Trophoblast cell (in vitro differentiated cells and primary cell): ENCODE data around the gene FANCL.
"Not testable (repeated sequence)": the region's sequence is repeated elsewhere in the genome, so short reads cannot be mapped to it uniquely, and the experiment has no call there.

Experiments
- DNase-seq, 2 donors: peaks; one replicate each; pipeline ENCODE4 v3.0.0-alpha.2; 2016
- H2AFZ ChIP-seq: 2 replicates; pipeline ENCODE4 v1.6.1; 2013; ENCODE audit warnings: low read length, moderate library complexity, mild to moderate bottlenecking; ENCODE audit not compliant: insufficient read depth, poor library complexity
- H2AK5ac ChIP-seq: 2 replicates; pipeline ENCODE4 v1.6.1; 2013; ENCODE audit warnings: mild to moderate bottlenecking, low read length
- H2BK120ac ChIP-seq: 2 replicates; pipeline ENCODE4 v1.6.1; 2013; ENCODE audit warnings: low read length, mild to moderate bottlenecking, moderate library complexity; ENCODE audit not compliant: insufficient read depth, poor library complexity
- H2BK12ac ChIP-seq: 2 replicates; pipeline ENCODE4 v1.6.1; 2013; ENCODE audit warnings: mild to moderate bottlenecking, low read length, moderate library complexity
- H2BK5ac ChIP-seq: 2 replicates; pipeline ENCODE4 v1.6.1; 2013; ENCODE audit warnings: low read length, low read depth, moderate library complexity, mild to moderate bottlenecking; ENCODE audit not compliant: poor library complexity
- H3K14ac ChIP-seq: 2 replicates; pipeline ENCODE4 v1.6.1; 2013; ENCODE audit warnings: mild to moderate bottlenecking, low read length
- H3K18ac ChIP-seq: 2 replicates; pipeline ENCODE4 v1.6.1; 2013; ENCODE audit warnings: mild to moderate bottlenecking, low read length
- H3K23ac ChIP-seq: 2 replicates; pipeline ENCODE4 v1.6.1; 2013; ENCODE audit warnings: low read length
- H3K27ac ChIP-seq: 2 replicates; pipeline ENCODE4 v1.5.1; 2013; ENCODE audit warnings: low read depth, mild to moderate bottlenecking, inconsistent platforms, low read length, moderate library complexity
- H3K27me3 ChIP-seq: 2 replicates; pipeline ENCODE4 v1.6.1; 2013; ENCODE audit warnings: inconsistent platforms, mild to moderate bottlenecking, low read length, moderate library complexity; ENCODE audit not compliant: insufficient read depth
- H3K36me3 ChIP-seq, 2 experiments: 1 replicate in 1 of 2; 2 replicates in 1 of 2; pipeline ENCODE4 v1.6.1; 2013; ENCODE audit warnings: low read length in 2 of 2, mild to moderate bottlenecking in 2 of 2, moderate library complexity in 1 of 2; ENCODE audit not compliant: insufficient read depth in 2 of 2, control insufficient read depth in 1 of 2
- H3K4ac ChIP-seq: 2 replicates; pipeline ENCODE4 v1.6.1; 2013; ENCODE audit warnings: low read depth, mild to moderate bottlenecking, low read length, moderate library complexity
- H3K4me1 ChIP-seq, 2 experiments: 1 replicate in 1 of 2; 2 replicates in 1 of 2; pipeline ENCODE4 v1.6.1; 2013; ENCODE audit warnings: low read length in 2 of 2, mild to moderate bottlenecking in 2 of 2, moderate library complexity in 1 of 2; ENCODE audit not compliant: insufficient read depth in 2 of 2, control insufficient read depth in 1 of 2
- H3K4me2 ChIP-seq: 2 replicates; pipeline ENCODE4 v1.6.1; 2013; ENCODE audit warnings: inconsistent platforms, mild to moderate bottlenecking, low read length, moderate library complexity
- H3K4me3 ChIP-seq: 2 replicates; pipeline ENCODE4 v1.5.1; 2013; ENCODE audit warnings: mild to moderate bottlenecking, low read depth, low read length, inconsistent platforms
- H3K79me1 ChIP-seq: one replicate; pipeline ENCODE4 v1.6.1; 2013; ENCODE audit warnings: low read length
- H3K79me2 ChIP-seq: 2 replicates; pipeline ENCODE4 v1.6.1; 2013; ENCODE audit warnings: low read length, mild to moderate bottlenecking; ENCODE audit not compliant: control insufficient read depth, insufficient read depth, poor library complexity
- H3K9ac ChIP-seq: 2 replicates; pipeline ENCODE4 v1.6.1; 2013; ENCODE audit warnings: mild to moderate bottlenecking, low read length
- H3K9me3 ChIP-seq: 2 replicates; pipeline ENCODE4 v1.6.1; 2013; ENCODE audit warnings: low read depth, mild to moderate bottlenecking, control low read depth, inconsistent platforms, low read length; ENCODE audit not compliant: insufficient read depth
- H4K12ac ChIP-seq: 2 replicates; pipeline ENCODE4 v1.6.1; 2013; ENCODE audit warnings: low read depth, mild to moderate bottlenecking, low read length, moderate library complexity
- H4K8ac ChIP-seq: 2 replicates; pipeline ENCODE4 v1.6.1; 2013; ENCODE audit warnings: low read depth, mild to moderate bottlenecking, low read length, moderate library complexity
- H4K91ac ChIP-seq: one replicate; pipeline ENCODE4 v1.6.1; 2013; ENCODE audit warnings: low read depth, mild to moderate bottlenecking, low read length, moderate library complexity
- WGBS: extraction: QIAGEN DNeasy Blood & Tissue Kit; methylation state at CpG from one replicate; pipeline ENCODE4 v1.1.7; 2013; ENCODE audit warnings: missing lambda C conversion rate; ENCODE audit not compliant: insufficient read length, insufficient coverage; ENCODE audit errors: extremely low coverage; 5-methylcytosine and 5-hydroxymethylcytosine counted together

FANCL gene

DNA sequence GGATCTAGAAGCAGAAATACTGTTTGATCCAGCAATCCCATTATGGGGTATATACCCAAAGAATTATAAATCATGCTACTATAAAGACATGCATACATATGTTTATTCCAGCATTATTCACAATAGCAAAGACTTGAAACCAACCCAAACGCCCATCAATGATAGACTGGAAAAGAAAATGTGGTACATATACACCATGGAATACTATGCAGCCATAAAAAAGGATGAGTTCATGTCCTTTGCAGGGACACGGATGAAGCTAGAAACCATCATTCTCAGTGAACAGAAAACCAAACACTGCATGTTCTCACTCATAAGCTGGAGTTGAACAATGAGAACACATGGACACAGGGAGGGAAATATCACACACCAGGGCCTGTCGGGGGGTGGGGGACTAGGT lies 61.0 kb downstream of the FANCL start:
- H2BK120ac ChIP-seq, H2AK5ac ChIP-seq, H4K8ac ChIP-seq, H2AFZ ChIP-seq, H4K91ac ChIP-seq, H3K4ac ChIP-seq, H3K36me3 ChIP-seq, H3K79me2 ChIP-seq, H2BK12ac ChIP-seq, H4K12ac ChIP-seq, H3K79me1 ChIP-seq, H3K4me1 ChIP-seq, H3K14ac ChIP-seq, H3K18ac ChIP-seq, H3K4me3 ChIP-seq, H2BK5ac ChIP-seq, H3K27ac ChIP-seq, H3K9me3 ChIP-seq, H3K27me3 ChIP-seq, DNase-seq, H3K23ac ChIP-seq, H3K9ac ChIP-seq, H3K4me2 ChIP-seq: not testable (repeated sequence)
- WGBS, result no CpG with 5 or more reads among the region's 3 CpGs

DNA sequence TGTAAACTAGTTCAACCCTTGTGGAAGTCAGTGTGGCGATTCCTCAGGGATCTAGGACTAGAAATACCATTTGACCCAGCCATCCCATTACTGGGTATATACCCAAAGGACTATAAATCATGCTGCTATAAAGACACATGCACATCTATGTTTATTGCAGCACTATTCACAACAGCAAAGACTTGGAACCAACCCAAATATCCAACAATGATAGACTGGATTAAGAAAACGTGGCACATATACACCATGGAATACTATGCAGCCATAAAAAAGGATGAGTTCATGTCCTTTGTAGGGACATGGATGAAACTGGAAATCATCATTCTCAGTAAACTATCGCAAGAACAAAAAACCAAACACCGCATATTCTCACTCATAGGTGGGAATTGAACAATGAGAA lies 63.9 kb downstream of the FANCL start:
- H2BK12ac ChIP-seq, H3K14ac ChIP-seq, H3K4me1 ChIP-seq, H2AFZ ChIP-seq, H3K27me3 ChIP-seq, H2AK5ac ChIP-seq, H3K4ac ChIP-seq, H3K18ac ChIP-seq, H2BK5ac ChIP-seq, H4K8ac ChIP-seq, H3K79me1 ChIP-seq, H3K9ac ChIP-seq, H3K79me2 ChIP-seq, H3K27ac ChIP-seq, DNase-seq, H3K23ac ChIP-seq, H3K9me3 ChIP-seq, H4K12ac ChIP-seq, H3K4me2 ChIP-seq, H3K4me3 ChIP-seq, H4K91ac ChIP-seq, H3K36me3 ChIP-seq, H2BK120ac ChIP-seq: not testable (repeated sequence)
- WGBS, result no CpG with 5 or more reads among the region's 4 CpGs

DNA sequence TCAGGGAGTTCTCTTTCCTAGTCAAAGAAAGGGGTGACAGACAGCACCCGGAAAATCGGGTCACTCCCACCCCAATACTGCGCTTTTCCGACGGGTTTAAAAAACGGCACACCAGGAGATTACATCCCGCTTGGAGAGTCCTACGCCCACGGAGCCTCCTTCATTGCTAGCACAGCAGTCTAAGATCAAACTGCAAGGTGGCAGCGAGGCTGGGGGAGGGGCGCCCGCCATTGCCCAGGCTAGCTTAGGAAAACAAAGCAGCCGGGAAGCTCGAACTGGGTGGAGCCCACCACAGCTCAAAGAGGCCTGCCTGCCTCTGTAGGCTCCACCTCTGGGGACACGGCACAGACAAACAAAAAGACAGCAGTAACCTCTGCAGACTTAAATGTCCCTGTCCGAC lies 69.3 kb downstream of the FANCL start:
- H4K8ac ChIP-seq, result not testable (repeated sequence)

DNA sequence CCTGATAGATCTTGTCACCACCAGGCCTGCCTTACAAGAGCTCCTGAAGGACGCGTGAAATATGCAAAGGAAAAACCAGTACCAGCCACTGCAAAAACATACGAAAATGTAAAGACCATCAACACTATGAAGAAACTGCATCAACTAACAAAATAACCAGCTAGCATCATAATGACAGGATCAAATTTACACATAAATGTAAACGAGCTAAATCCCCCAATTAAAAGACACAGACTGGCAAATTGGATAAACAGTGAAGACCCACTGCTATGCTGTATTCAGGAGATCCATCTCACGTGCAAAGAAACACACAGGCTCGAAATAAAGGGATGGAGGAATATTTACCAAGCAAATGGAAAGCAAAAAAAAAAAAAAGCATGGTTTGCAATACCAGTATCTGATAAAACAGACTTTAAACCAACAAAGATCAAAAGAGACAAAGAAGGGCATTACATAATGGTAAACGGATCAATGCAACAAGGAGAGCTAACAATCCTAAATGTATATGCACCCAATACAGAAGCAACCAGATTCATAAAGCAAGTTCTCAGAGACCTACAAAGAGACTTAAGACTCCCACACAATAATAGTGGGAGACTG lies 70.7 kb downstream of the FANCL start:
- H3K4ac ChIP-seq, H3K18ac ChIP-seq, H2AK5ac ChIP-seq, H3K4me3 ChIP-seq, H3K4me1 ChIP-seq, H3K4me2 ChIP-seq, H3K23ac ChIP-seq, H2BK5ac ChIP-seq, H3K9ac ChIP-seq, H2AFZ ChIP-seq, H4K12ac ChIP-seq, H3K27me3 ChIP-seq, H3K79me2 ChIP-seq, H4K91ac ChIP-seq, H3K14ac ChIP-seq, H4K8ac ChIP-seq, H2BK120ac ChIP-seq, H3K9me3 ChIP-seq, H2BK12ac ChIP-seq, DNase-seq, H3K79me1 ChIP-seq, H3K27ac ChIP-seq, H3K36me3 ChIP-seq: not testable (repeated sequence)
- WGBS, result no CpG with 5 or more reads among the region's 7 CpGs

More for the DNA sequence above, 69.3 kb downstream of the FANCL start:
- not testable (repeated sequence) for H3K14ac ChIP-seq, H3K4ac ChIP-seq, H3K27ac ChIP-seq, DNase-seq, H3K4me2 ChIP-seq, H3K79me2 ChIP-seq, H3K9me3 ChIP-seq, H2BK12ac ChIP-seq, H2BK120ac ChIP-seq, H2AK5ac ChIP-seq, H3K4me1 ChIP-seq, H3K9ac ChIP-seq, H3K23ac ChIP-seq, H3K36me3 ChIP-seq, H3K79me1 ChIP-seq, H4K91ac ChIP-seq, H2BK5ac ChIP-seq, H3K18ac ChIP-seq, H3K27me3 ChIP-seq, H4K12ac ChIP-seq, H3K4me3 ChIP-seq, H2AFZ ChIP-seq
- no CpG with 5 or more reads among the region's 16 CpGs for WGBS
